Endothelial cell of umbilical vein (primary cell): ENCODE data around the gene EIF5A2.

ENCODE experiments used
- CTCF ChIP-seq, 2 donors: IDR thresholded peaks; 1 replicate in 1 of 2; 2 replicates in 1 of 2; pipeline ENCODE4 v1.5.1; 2011; ENCODE audit warnings: low read length in 2 of 2, mild to moderate bottlenecking in 2 of 2, moderate library complexity in 2 of 2, control low read depth in 1 of 2, inconsistent platforms in 1 of 2, low read depth in 1 of 2; ENCODE audit not compliant: insufficient read depth in 1 of 2; ENCODE audit errors: extremely low read depth in 1 of 2
- EZH2 ChIP-seq: IDR thresholded peaks from 2 replicates; pipeline ENCODE4 v1.6.1; 2012; ENCODE audit warnings: borderline replicate concordance, low read depth, mild to moderate bottlenecking, moderate library complexity, low read length, inconsistent platforms; ENCODE audit not compliant: severe bottlenecking
- FOS ChIP-seq: IDR thresholded peaks from 2 replicates; pipeline ENCODE4 v1.6.1; 2011; ENCODE audit warnings: mild to moderate bottlenecking, low read length, moderate library complexity, borderline replicate concordance; ENCODE audit not compliant: insufficient read depth
- GATA2 ChIP-seq: IDR thresholded peaks from 2 replicates; pipeline ENCODE4 v1.7.0; 2011; ENCODE audit warnings: low read depth, mild to moderate bottlenecking, moderate library complexity, mixed read lengths, low read length; ENCODE audit not compliant: insufficient read length, insufficient read depth
- JUN ChIP-seq: IDR thresholded peaks from 2 replicates; pipeline ENCODE4 v1.6.1; 2011; ENCODE audit warnings: borderline replicate concordance, low read depth; ENCODE audit not compliant: insufficient read length, insufficient read depth
- POLR2A ChIP-seq: IDR thresholded peaks from 2 replicates; pipeline ENCODE4 v1.6.1; 2012; ENCODE audit warnings: low read depth, mild to moderate bottlenecking, control low read depth, low read length
- POLR2AphosphoS5 ChIP-seq: IDR thresholded peaks from 2 replicates; pipeline ENCODE4 v1.6.1; 2012; ENCODE audit warnings: low read depth, mild to moderate bottlenecking, control low read depth, low read length, moderate library complexity; ENCODE audit not compliant: insufficient read depth
- TF ChIP-seq, protein P1 (sequence below): IDR thresholded peaks from 2 replicates; pipeline ENCODE4 v1.6.1; 2011; ENCODE audit not compliant: insufficient read depth, insufficient read length

GRCh38 chr3:170862618-170863374, 45.6 kb downstream of the EIF5A2 start:
- TF ChIP-seq POLR2A (no peak), CTCF (IDR thresholded peaks at IDR 0.05; ENCODE audit: extremely low read depth in 1 of 2, insufficient read depth in 1 of 2, low read depth in 1 of 2, low read length in 2 of 2) (no peak), JUN (no peak), EZH2 (no peak), POLR2AphosphoS5 (no peak), FOS (no peak), GATA2 (no peak)
- TF ChIP-seq, protein P1, sequence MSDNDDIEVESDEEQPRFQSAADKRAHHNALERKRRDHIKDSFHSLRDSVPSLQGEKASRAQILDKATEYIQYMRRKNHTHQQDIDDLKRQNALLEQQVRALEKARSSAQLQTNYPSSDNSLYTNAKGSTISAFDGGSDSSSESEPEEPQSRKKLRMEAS, result no peak
